ENCODE results near the gene EXOSC5. TPM values are rescaled to one million over a fixed set of nuclear protein-coding genes. Genes with fewer than 3 reads are reported as not detected.

The EXOSC5 gene
- total RNA-seq, 4 donors from 2014 or later: 14.0 to 21.3 (median 19.8) TPM

DNA sequence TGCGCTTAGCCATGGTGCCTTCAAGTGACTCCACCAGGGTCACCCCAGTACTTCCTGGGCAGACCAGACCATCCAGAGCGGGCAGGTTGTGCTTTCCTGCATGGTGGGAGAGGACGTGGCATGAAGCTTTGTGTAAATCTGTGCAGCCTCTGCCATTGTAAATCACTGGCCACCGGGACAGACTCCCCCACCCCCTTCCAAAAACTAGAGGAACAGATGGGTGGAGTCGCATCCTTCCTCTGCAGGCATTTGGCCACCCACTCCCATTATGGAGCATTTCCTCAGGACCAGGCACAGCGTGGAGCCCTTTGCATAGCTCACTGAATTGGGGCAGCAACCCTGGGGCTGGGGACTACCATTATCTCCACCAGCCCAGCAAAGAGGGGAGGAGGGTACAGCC is 8.6 kb upstream of the EXOSC5 start:
- DNase-seq (ENCODE audit: low spot score in 2 of 2): no peak
- H3K4me1 ChIP-seq: peaks cover 0 to 77% (median 5%) of the 10 kb centered on the region in 4 donors
- no peaks in the 10 kb centered on the region for H3K27me3 ChIP-seq
- TF ChIP-seq EP300 (IDR thresholded peaks at IDR 0.05) (no peak), POLR2A (IDR thresholded peaks at IDR 0.05) (no peak)
- TF ChIP-seq, protein P1, sequence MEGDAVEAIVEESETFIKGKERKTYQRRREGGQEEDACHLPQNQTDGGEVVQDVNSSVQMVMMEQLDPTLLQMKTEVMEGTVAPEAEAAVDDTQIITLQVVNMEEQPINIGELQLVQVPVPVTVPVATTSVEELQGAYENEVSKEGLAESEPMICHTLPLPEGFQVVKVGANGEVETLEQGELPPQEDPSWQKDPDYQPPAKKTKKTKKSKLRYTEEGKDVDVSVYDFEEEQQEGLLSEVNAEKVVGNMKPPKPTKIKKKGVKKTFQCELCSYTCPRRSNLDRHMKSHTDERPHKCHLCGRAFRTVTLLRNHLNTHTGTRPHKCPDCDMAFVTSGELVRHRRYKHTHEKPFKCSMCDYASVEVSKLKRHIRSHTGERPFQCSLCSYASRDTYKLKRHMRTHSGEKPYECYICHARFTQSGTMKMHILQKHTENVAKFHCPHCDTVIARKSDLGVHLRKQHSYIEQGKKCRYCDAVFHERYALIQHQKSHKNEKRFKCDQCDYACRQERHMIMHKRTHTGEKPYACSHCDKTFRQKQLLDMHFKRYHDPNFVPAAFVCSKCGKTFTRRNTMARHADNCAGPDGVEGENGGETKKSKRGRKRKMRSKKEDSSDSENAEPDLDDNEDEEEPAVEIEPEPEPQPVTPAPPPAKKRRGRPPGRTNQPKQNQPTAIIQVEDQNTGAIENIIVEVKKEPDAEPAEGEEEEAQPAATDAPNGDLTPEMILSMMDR (IDR thresholded peaks at IDR 0.05): no peak
- 69 to 81% methylated on average over 5 to 6 of the region's 6 CpGs for WGBS, 2 donors
- H3K4me3 ChIP-seq: no peak overlapping the region
- no peak overlapping the region for H3K27ac ChIP-seq
- peaks cover 0 to 29% (median 0%) of the 10 kb centered on the region in 3 donors for H3K36me3 ChIP-seq
- no peaks in the 10 kb centered on the region for H3K9me3 ChIP-seq

DNA sequence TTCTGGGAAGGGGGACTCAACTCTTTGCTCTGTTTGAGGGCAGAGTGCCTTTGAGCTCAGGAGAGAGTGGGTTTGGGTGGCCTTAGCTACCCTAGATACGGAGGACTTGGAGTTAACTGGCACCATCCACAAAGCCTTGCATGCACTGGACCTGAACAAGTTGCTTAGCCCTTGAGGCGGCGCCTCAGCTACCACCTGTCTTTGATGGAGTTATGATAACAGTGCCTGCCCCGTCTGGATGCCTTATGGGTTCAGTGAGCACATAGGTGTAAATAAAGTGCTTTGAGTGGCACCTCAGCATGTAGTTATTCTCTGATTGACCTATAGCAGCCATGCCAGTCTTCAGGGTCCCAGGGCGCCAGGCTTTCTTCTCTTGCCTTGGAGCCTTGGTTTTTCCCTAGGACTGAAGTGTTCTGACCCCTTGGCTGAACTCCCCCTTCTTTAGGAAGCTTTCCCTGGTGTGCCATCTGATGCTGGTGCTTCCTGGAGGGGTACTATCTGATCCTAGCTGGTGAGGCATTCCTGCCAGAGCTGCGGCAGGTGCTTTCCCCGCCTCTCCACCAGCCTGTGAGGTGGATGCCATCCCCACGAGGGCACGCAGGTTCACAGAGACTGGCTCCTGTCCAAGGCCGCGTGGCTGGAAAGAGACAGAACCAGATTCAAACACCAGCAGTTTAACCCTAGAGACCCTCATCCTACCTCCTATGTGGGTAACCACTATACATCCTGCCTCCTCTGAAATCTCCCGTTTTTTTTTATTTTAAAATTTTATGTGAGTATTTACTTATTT is 6.2 kb upstream of the EXOSC5 start:
- peaks cover 0 to 76% (median 10%) of the 10 kb centered on the region in 4 donors for H3K4me1 ChIP-seq
- no peak overlapping the region for H3K27ac ChIP-seq
- TF ChIP-seq, protein P1 (IDR thresholded peaks at IDR 0.05): no peak
- TF ChIP-seq POLR2A (IDR thresholded peaks at IDR 0.05) (no peak), EP300 (IDR thresholded peaks at IDR 0.05) (no peak)
- H3K4me3 ChIP-seq: no peak overlapping the region
- peaks cover 0 to 23% (median 0%) of the 10 kb centered on the region in 3 donors for H3K36me3 ChIP-seq
- DNase-seq (ENCODE audit: low spot score in 2 of 2): no peak
- H3K9me3 ChIP-seq: no peaks in the 10 kb centered on the region
- WGBS, 2 donors: 62 to 65% methylated on average over 12 of the region's 12 CpGs
- H3K27me3 ChIP-seq: no peaks in the 10 kb centered on the region

DNA sequence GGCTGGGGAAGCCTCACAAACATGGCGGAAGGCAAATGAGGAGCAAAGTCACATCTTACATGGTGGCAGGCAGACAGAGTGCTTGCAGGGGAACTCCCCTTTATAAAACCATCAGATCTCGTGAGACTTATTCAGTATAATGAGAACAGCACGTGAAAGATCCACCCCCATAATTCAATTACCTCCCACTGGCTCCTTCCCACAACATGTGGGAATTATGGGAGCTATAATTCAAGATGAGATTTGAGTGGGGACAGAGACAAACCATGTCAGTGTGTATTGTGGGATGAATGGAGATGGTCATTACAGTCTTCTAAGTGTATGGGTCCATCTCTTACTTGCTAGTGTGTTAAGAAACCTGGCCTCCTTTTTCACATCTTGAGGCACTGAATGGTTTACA is 4.9 kb upstream of the EXOSC5 start:
- Histone ChIP-seq H3K27me3 (no peaks in the 10 kb centered on the region), H3K9me3 (no peaks in the 10 kb centered on the region), H3K4me3 (no peak overlapping the region), H3K4me1 (peaks cover 0 to 70% (median 13%) of the 10 kb centered on the region in 4 donors), H3K27ac (no peak overlapping the region), H3K36me3 (peaks cover 0 to 23% (median 0%) of the 10 kb centered on the region in 3 donors)
- 46 to 52% methylated on average over 3 of the region's 3 CpGs for WGBS, 2 donors
- TF ChIP-seq POLR2A (IDR thresholded peaks at IDR 0.05) (no peak), EP300 (IDR thresholded peaks at IDR 0.05) (no peak)
- TF ChIP-seq, protein P1 (IDR thresholded peaks at IDR 0.05): no peak
- DNase-seq (ENCODE audit: low spot score in 2 of 2): no peak

DNA sequence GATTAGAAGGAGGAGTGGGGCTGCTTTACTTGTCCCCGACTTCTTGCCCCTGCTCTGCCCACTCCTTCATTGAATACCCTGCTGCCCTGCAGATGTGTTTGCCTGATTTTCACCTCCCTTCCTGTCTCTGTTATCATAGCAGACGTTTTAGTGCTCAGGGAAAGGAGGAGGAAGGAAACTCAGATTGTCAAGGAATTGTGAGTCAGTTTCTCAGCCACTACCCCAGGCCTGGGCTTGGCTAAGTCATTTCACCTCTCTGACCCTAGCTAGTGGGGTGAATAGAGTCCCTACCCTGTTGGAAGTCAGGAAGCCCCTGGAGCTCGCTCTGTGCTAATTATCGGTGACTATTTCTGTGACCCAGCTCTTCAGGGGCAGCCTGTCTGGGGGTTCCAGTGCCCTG is 4.3 kb upstream of the EXOSC5 start:
- H3K4me3 ChIP-seq: no peak overlapping the region
- DNase-seq (ENCODE audit: low spot score in 2 of 2): no peak
- H3K9me3 ChIP-seq: no peaks in the 10 kb centered on the region
- H3K4me1 ChIP-seq: peaks cover 0 to 70% (median 18%) of the 10 kb centered on the region in 4 donors
- H3K27ac ChIP-seq: no peak overlapping the region
- H3K27me3 ChIP-seq: no peaks in the 10 kb centered on the region
- no peak for TF ChIP-seq POLR2A (IDR thresholded peaks at IDR 0.05)
- no peak for TF ChIP-seq EP300 (IDR thresholded peaks at IDR 0.05)
- TF ChIP-seq, protein P1 (IDR thresholded peaks at IDR 0.05): no peak
- peaks cover 0 to 23% (median 0%) of the 10 kb centered on the region in 3 donors for H3K36me3 ChIP-seq
- WGBS, 2 donors: 68 to 80% methylated on average over 4 of the region's 4 CpGs

DNA sequence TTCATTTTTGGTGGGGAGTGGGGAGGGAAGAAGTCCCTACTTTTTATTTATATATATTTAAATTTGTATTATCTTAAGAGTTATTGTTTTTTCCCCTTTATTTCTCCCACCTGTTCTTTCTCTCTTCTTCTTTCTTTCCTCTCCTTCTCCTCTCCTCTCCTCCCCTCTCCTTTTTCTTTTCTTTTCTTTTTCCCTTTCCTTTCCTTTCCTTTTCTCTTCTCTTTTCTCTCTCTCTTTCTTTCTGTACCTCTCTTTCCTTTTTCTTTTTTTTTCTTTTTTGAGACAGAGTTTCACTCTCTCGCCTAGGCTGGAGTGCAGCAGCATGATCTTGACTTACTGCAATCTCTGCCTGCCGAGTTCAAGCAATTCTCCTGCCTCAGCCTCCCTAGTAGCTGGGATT is 2.4 kb upstream of the EXOSC5 start:
- Histone ChIP-seq H3K27me3 (no peaks in the 10 kb centered on the region), H3K9me3 (no peaks in the 10 kb centered on the region), H3K4me3 (no peak overlapping the region), H3K36me3 (peaks cover 0 to 19% (median 0%) of the 10 kb centered on the region in 3 donors), H3K4me1 (peaks cover 0 to 69% (median 23%) of the 10 kb centered on the region in 4 donors), H3K27ac (no peak overlapping the region)
- TF ChIP-seq, protein P1 (IDR thresholded peaks at IDR 0.05): no peak
- no peak for TF ChIP-seq EP300 (IDR thresholded peaks at IDR 0.05)
- 80 to 91% methylated on average over 2 of the region's 2 CpGs for WGBS, 2 donors
- no peak for DNase-seq (ENCODE audit: low spot score in 2 of 2)
